ENCODE data around the gene LDLRAD3. TPM values are rescaled to one million over a fixed set of nuclear protein-coding genes. Genes with fewer than 3 reads are reported as not detected.

LDLRAD3 gene
- total and polyA plus RNA-seq, 10 donors = 1.5 to 9.6 (median 8.1) TPM

DNA sequence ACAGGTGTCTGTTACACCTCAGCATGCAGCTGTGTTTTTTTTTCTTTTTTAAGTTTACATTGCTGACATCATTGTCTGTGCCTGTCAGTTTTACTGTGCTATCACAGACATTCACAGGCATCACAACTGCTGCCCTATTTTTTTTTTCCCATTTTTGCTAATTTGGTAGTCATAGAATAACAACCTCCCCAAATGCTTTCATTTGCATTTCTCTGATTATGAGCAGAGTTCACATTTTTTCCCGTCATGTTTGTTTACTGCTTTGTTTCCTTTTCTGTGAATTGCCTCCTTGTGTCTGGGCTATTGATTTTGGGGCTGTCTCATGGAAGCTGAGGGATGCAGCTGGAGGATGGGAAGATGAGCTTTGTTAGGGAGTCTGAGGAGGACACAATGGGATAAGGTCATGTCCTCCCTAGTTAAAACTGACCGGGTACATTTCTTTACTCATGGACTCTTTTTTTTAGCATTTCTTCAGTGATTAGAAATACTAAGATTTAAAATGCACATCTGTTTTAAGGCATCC lies 155.1 kb downstream of the LDLRAD3 start:
- peaks cover 0 to 4% (median 0%) of the 10 kb centered on the region in 7 donors for H3K27me3 ChIP-seq (replicated peaks in 1 of 7)
- no peaks in the 10 kb centered on the region for H3K36me3 ChIP-seq
- H3K9me3 ChIP-seq = peaks cover 0 to 4% (median under 1%) of the 10 kb centered on the region in 8 donors
- DNase-seq = no peak
- intact Hi-C loops (cut with DNase I; ENCODE audit: low total_unique reads) = no loop called here
- H3K4me1 ChIP-seq = no peaks in the 10 kb centered on the region
- no peak for TF ChIP-seq POLR2AphosphoS5 (IDR thresholded peaks at IDR 0.05)
- no peak overlapping the region for H3K4me3 ChIP-seq
- H3K27ac ChIP-seq = no peak overlapping the region
- 75 to 88% (median 83%) methylated on average over 2 of the region's 2 CpGs for WGBS, 5 donors

DNA sequence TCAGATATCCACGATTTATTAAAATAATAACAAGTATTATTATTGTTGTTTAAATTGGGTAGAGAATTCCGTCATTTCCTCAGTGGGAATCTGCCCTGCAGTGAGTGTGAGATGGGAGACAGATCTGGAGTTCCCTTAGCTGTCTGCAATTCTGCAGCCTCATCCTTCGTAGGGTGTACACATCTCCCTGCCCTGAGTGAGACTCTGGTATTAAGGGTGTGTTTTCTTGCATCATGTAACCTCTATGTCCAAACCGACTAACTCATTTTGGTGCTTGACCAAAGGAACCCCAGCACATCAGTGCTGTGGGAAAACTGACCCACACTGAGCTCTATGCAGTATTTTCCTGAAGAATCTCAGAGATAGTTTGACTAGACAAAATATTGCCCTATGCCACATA lies 157.6 kb downstream of the LDLRAD3 start:
- WGBS, 5 donors = 89 to 94% (median 91%) methylated on average over 4 of the region's 4 CpGs
- Histone ChIP-seq H3K27ac (no peak overlapping the region), H3K27me3 (replicated peaks in 1 of 7) (peaks cover 0 to 2% (median 0%) of the 10 kb centered on the region in 7 donors), H3K9me3 (no peaks in the 10 kb centered on the region), H3K4me1 (no peaks in the 10 kb centered on the region), H3K36me3 (no peaks in the 10 kb centered on the region), H3K4me3 (no peak overlapping the region)
- TF ChIP-seq POLR2AphosphoS5 (IDR thresholded peaks at IDR 0.05) (no peak), POLR2A (IDR thresholded peaks at IDR 0.05) (no peak)
- TF ChIP-seq, protein P1, sequence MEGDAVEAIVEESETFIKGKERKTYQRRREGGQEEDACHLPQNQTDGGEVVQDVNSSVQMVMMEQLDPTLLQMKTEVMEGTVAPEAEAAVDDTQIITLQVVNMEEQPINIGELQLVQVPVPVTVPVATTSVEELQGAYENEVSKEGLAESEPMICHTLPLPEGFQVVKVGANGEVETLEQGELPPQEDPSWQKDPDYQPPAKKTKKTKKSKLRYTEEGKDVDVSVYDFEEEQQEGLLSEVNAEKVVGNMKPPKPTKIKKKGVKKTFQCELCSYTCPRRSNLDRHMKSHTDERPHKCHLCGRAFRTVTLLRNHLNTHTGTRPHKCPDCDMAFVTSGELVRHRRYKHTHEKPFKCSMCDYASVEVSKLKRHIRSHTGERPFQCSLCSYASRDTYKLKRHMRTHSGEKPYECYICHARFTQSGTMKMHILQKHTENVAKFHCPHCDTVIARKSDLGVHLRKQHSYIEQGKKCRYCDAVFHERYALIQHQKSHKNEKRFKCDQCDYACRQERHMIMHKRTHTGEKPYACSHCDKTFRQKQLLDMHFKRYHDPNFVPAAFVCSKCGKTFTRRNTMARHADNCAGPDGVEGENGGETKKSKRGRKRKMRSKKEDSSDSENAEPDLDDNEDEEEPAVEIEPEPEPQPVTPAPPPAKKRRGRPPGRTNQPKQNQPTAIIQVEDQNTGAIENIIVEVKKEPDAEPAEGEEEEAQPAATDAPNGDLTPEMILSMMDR (IDR thresholded peaks at IDR 0.05 in 8 of 11, conservative IDR thresholded peaks at IDR 0.05 in 3 of 11) = no peak
- intact Hi-C loops (cut with DNase I; ENCODE audit: low total_unique reads) = no loop called here
- DNase-seq = no peak

DNA sequence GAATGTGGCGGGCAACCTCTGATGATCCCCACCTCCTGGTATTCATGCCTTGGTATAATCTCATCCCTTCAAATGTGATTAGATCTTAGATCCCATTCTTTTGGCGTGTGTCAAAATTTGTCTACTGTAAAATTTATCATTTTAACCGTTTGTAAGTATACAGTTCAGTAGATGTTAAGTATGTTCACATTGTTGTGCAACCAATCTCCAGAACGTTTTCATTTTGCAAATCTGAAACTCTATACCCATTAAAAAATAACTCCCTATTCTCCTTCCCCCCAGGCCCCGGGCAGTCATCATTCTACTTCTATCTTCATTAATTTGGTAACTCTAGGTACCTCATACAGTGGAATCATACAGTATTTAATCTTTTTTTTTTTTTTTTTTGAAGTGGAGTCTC lies 159.0 kb downstream of the LDLRAD3 start:
- no peak for DNase-seq
- H3K27ac ChIP-seq = no peak overlapping the region
- TF ChIP-seq POLR2A (IDR thresholded peaks at IDR 0.05) = no peak
- TF ChIP-seq, protein P1 (IDR thresholded peaks at IDR 0.05 in 8 of 11, conservative IDR thresholded peaks at IDR 0.05 in 3 of 11) = no peak
- no peak for TF ChIP-seq POLR2AphosphoS5 (IDR thresholded peaks at IDR 0.05)
- no peaks in the 10 kb centered on the region for H3K9me3 ChIP-seq
- 86 to 93% (median 88%) methylated on average over 5 of the region's 5 CpGs for WGBS, 5 donors
- H3K36me3 ChIP-seq = no peaks in the 10 kb centered on the region
- H3K4me1 ChIP-seq = no peaks in the 10 kb centered on the region
- peaks cover 0 to 7% (median 0%) of the 10 kb centered on the region in 7 donors for H3K27me3 ChIP-seq (replicated peaks in 1 of 7)
- intact Hi-C loops (cut with DNase I; ENCODE audit: low total_unique reads) = no loop called here
- H3K4me3 ChIP-seq = no peak overlapping the region

DNA sequence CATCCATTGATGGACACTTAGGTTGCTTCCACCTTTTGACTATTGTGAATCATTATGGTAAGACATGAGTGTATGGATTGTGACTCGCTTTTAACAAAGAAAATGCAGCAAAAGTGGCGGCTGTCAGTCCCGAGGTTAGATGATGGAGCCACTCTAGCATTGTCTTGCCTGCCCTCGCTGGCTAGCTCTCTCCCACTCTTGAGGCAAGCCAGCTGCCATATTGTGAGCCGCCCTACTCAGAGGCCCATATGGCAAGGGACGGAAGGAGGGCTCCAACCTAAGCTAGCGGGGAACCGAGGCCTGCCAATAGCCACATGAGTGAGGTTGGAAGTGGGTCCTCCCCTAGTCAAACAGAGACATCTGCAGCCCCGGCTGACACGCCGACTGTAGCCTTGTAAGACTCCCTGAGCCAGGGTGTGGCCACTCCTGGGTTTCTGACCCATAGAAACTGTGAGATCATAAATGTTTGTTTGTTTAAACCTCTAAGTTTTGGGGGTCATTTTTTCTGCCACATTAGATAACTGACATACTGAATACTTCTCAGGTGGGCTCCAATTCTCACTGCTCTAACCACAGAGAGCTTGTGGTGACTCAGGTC lies 160.2 kb downstream of the LDLRAD3 start:
- intact Hi-C loops (cut with DNase I; ENCODE audit: low total_unique reads) = no loop called here

More for the DNA sequence above, 160.2 kb downstream of the LDLRAD3 start:
- H3K27ac ChIP-seq = no peak overlapping the region
- H3K4me3 ChIP-seq = no peak overlapping the region
- no peaks in the 10 kb centered on the region for H3K4me1 ChIP-seq
- no peaks in the 10 kb centered on the region for H3K36me3 ChIP-seq
- DNase-seq = no peak
- peaks cover 0 to 7% (median 0%) of the 10 kb centered on the region in 7 donors for H3K27me3 ChIP-seq (replicated peaks in 1 of 7)
- H3K9me3 ChIP-seq = no peaks in the 10 kb centered on the region
- TF ChIP-seq POLR2AphosphoS5 (IDR thresholded peaks at IDR 0.05) (no peak), POLR2A (IDR thresholded peaks at IDR 0.05) (no peak)
- TF ChIP-seq, protein P1 (IDR thresholded peaks at IDR 0.05 in 8 of 11, conservative IDR thresholded peaks at IDR 0.05 in 3 of 11) = no peak
- WGBS, 5 donors = 85 to 96% (median 91%) methylated on average over 11 of the region's 11 CpGs

Measured in spleen (tissue), 11 donors.